Aorta (tissue), 5 donors: Measurements from ENCODE around the gene FTO. TPM values are rescaled to one million over a fixed set of nuclear protein-coding genes. Genes with fewer than 3 reads are reported as not detected.

ENCODE experiments used
- ATAC-seq: fragments of 200-7000 bp; cut with Tn5 transposase; one replicate; pipeline ENCODE4 v1.9.1; 2022; ENCODE audit warnings: moderate library complexity; ENCODE audit not compliant: low FRiP score
- DNase-seq, 2 donors: peaks; one replicate each; pipeline ENCODE4 v3.0.0-alpha.2; 2020
- H3K27ac ChIP-seq, 2 donors: one replicate each; pipeline ENCODE4 v1.5.1; 2013; ENCODE audit warnings: low read length in 2 of 2, mild to moderate bottlenecking in 2 of 2, moderate library complexity in 2 of 2, control low read depth in 1 of 2, inconsistent platforms in 1 of 2, low read depth in 1 of 2
- H3K27me3 ChIP-seq, 2 donors: one replicate each; pipeline ENCODE4 v1.6.1; 2013; ENCODE audit warnings: control low read depth in 1 of 2, low read length in 1 of 2, mild to moderate bottlenecking in 1 of 2, moderate library complexity in 1 of 2; ENCODE audit not compliant: insufficient read depth in 2 of 2, control insufficient read depth in 1 of 2
- H3K36me3 ChIP-seq, 2 donors: one replicate each; pipeline ENCODE4 v1.6.1; 2013; ENCODE audit warnings: control low read depth in 1 of 2, low read length in 1 of 2, mild to moderate bottlenecking in 1 of 2; ENCODE audit not compliant: insufficient read depth in 2 of 2, control insufficient read depth in 1 of 2
- H3K4me1 ChIP-seq, 2 donors: one replicate each; pipeline ENCODE4 v1.6.1; 2013; ENCODE audit warnings: low read length in 2 of 2, control low read depth in 1 of 2, mild to moderate bottlenecking in 1 of 2, moderate library complexity in 1 of 2; ENCODE audit not compliant: insufficient read depth in 2 of 2, control insufficient read depth in 1 of 2
- H3K4me3 ChIP-seq, 2 donors: one replicate each; pipeline ENCODE4 v1.5.1; 2013; ENCODE audit warnings: low read length in 2 of 2, control low read depth in 1 of 2, mild to moderate bottlenecking in 1 of 2
- H3K9me3 ChIP-seq: one replicate; pipeline ENCODE4 v1.6.1; 2013; ENCODE audit warnings: mild to moderate bottlenecking, low read length; ENCODE audit not compliant: control insufficient read depth
- WGBS, 2 donors: extraction: QIAGEN DNeasy Blood & Tissue Kit; methylation state at CpG; one replicate each; pipeline ENCODE4 v1.1.7; 2013; 5-methylcytosine and 5-hydroxymethylcytosine counted together
- intact Hi-C, 2 donors: fragments of 100-400 bp; cut with DNase I; formaldehyde crosslinking; loops; one replicate each; pipeline versions ENCODE4 v1.14.2 to v1.15.0; 2022
- polyA plus RNA-seq, 2 donors: library from polyadenylated mRNA; stranded (reverse); fragments of 200-250 nt; gene quantifications; one replicate each; pipeline ENCODE4 v1.2.3, GENCODE V29; 2013
- total RNA-seq, 2 donors: library from RNA; stranded (reverse); fragmentation: NEBNext Ultra II Directional; extraction: Animal tissue kit (Norgen Biotek cat#: 25700); gene quantifications; one replicate each; pipeline ENCODE4 v1.2.1, GENCODE V29; 2021
- donor health status: healthy with polysubstance abuse.
- donor health status: Bipolar disorder and iron deficiency.
- donor health status: DM: no; HTN: no; CAD: no.
- donor health status: DM: no; HTN: no; CAD: no.
- donor health status: DM: yes; HTN: yes; CAD: no.

The FTO gene
- total and polyA plus RNA-seq, 4 donors = 17.9 to 97.7 (median 55.6) TPM

DNA sequence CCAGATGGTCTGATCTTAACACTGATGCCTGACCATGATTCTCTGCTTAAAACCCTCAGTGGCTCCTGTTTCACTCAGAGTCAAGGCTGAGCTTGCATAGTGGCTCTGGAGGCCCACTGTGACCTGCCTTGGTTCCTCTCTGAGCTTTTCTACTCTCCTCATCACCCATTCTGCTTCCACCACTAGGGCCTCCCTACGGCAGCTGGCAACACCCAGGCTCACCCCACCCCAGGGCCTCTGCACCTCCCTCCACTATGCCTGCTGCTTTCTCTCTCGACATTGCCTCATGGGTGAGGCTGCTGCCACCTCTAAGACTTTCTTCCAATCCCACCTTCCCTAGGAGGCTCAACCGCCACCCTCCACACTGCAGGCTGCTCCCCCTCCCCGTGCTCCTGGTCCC, 455.0 kb downstream of the FTO start:
- whole genome bisulfite sequencing, 2 donors = 87 to 90% methylated on average over 4 of the region's 4 CpGs
- Histone ChIP-seq H3K27me3 (no peaks in the 10 kb centered on the region), H3K4me3 (no peak overlapping the region), H3K27ac (no peak overlapping the region), H3K4me1 (no peaks in the 10 kb centered on the region), H3K9me3 (peaks cover 1% of the 10 kb centered on the region), H3K36me3 (no peaks in the 10 kb centered on the region)
- DNase-seq = no peak
- intact Hi-C loops = no loop called here
- ATAC-seq = no peak

DNA sequence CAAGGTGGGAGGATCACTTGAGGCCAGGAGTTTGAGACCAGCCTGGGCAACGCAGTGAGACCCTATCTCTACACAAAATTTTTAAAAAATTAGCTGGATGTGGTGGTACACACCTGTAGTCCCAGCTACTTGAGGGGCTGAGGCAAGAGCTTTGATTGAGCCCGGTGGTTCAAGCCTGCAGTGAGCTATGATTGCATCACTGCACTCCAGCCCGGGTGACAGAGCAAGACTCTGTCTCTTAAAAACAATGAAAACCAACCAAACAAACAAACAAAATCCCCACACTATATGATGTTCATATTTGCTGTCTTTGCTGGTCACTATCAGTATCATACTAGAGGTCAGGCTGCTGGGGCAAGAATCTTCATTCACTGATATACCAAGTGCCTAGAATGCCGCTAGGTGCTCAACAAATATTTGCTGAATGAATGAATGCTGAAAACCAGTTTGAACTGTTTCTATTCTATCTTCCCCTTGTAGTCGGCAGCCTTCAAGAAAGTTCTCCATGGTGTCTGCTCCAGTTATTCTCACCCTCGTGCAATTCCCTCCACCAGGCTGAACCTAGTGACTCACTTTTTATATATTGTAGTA, 455.6 kb downstream of the FTO start:
- ATAC-seq = no peak
- WGBS, 2 donors = 72 to 79% methylated on average over 6 of the region's 6 CpGs
- intact Hi-C loops = no loop called here

DNA sequence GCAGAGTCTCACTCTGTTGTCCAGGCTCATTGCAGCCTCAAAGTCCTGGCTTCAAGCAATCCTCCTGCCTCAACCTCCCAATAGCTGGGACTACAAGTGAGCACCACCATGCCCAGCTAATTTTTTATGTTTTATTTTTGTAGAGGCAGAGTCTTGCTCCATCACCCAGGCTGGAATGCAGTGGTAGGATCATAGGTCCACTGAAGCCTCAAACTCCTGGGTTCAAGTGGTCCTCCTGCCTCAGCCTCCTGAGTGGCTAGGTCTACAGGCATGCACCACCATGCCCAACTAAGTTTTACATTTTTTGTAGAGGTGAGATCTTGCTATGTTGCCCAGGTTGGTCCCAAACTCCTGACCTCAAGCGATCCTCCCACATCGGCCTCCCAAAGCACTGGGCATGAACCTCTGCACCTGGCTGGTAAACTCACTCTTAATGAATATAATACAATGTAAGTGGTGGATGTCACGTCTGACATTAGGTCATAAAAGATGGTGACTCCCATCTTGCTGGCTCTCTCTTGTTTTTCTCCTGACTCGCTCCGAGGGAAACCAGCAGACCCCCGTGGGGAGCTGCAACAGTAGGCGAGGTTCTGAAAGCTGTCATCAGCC, 456.4 kb downstream of the FTO start:
- intact Hi-C loops = no loop called here
- WGBS, 2 donors = 85 to 87% methylated on average over 7 of the region's 7 CpGs
- Histone ChIP-seq H3K4me3 (no peak overlapping the region), H3K9me3 (peaks cover 1% of the 10 kb centered on the region), H3K27ac (no peak overlapping the region), H3K27me3 (no peaks in the 10 kb centered on the region), H3K36me3 (no peaks in the 10 kb centered on the region), H3K4me1 (no peaks in the 10 kb centered on the region)
- ATAC-seq = no peak
- no peak for DNase-seq

More for the DNA sequence above, 455.6 kb downstream of the FTO start:
- Histone ChIP-seq H3K27me3 (no peaks in the 10 kb centered on the region), H3K4me1 (no peaks in the 10 kb centered on the region), H3K9me3 (peaks cover 1% of the 10 kb centered on the region), H3K4me3 (no peak overlapping the region), H3K36me3 (no peaks in the 10 kb centered on the region), H3K27ac (no peak overlapping the region)
- DNase-seq = no peak

DNA sequence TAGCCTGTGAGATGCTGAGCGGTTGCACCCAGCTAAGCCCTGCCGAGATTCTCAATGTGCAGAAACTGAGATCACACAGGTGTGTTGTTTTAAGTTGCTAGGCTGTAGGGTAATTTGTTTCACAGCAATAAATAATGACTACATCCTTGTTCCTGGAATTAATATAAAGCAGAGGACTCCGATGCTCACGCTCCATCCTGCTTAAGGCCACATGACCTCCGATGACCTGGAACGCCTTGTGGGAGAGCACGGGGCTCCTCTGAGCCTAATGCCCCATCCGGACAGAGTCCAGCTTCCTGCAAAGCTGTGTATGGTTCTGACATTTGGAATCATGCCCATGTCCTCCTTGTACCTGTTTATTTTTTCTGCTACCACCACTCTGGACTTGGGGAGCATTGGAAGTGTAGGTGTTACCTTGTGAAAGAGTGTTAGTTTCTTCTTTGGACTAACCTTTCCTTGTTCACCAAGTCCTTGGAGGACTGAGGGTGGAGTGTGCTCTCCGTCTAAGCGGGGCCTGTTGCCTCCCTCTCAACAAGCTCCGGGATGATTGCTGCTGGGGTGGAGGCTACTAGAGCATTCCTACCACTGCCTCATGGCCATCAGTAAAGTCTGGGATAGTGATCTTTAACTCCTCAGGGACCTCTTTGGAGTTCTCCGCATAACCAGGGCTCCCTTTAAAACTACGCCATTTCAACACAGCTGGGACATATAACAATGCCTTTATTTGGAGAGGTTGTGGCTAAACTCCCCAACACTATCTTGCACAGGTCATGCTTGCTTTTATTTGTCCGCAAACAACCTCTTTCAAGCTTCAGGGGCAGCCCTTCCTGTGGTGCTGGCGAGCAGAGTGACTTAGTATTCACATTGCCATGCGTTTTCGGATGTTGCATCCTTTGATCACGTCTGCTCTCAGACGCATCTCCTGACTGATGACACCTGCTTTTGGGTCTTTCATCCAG, 457.3 kb downstream of the FTO start:
- peaks cover 1% of the 10 kb centered on the region for H3K9me3 ChIP-seq
- 58 to 69% methylated on average over 19 of the region's 19 CpGs for WGBS, 2 donors
- H3K36me3 ChIP-seq = no peaks in the 10 kb centered on the region
- no peaks in the 10 kb centered on the region for H3K27me3 ChIP-seq
- no peak overlapping the region for H3K4me3 ChIP-seq
- no peak overlapping the region for H3K27ac ChIP-seq
- DNase-seq (no peak), ATAC-seq (no peak)
- intact Hi-C loops = no loop called here
- no peaks in the 10 kb centered on the region for H3K4me1 ChIP-seq

DNA sequence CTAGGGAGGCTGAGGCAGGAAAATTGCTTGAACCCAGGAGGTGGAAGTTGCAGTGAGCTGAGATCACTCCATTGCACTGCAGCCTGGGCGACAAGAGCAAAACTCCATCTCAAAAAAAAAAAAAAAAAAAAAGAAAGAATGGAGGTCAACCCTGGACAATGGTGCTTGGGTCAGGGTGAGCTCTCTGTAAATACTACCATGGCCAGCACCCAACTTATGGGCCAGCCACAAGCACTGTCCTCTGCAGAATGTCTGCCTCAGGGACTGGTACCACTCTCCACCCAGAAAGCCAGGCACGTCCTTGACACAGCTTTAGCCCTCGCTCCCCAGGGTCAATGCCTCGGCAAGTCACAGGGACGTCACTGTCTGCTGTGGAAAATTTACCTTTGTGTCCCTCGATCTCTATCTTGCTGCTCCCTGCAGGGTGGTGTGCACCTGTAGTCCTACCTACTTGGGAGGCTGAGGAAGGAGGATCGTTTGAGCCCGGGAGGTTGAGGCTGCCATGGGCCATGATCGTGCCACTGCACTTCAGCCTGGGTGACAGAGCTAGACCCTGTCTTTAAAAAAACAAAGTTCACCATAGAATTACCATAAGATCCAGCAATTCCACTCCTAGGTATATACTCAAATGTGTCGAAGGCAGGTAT, 459.4 kb downstream of the FTO start:
- intact Hi-C loops = no loop called here
- no peak for ATAC-seq
- 88 to 89% methylated on average over 9 to 10 of the region's 10 CpGs for WGBS, 2 donors
- no peak for DNase-seq
- H3K4me3 ChIP-seq = no peak overlapping the region
- no peaks in the 10 kb centered on the region for H3K36me3 ChIP-seq
- no peak overlapping the region for H3K27ac ChIP-seq
- no peaks in the 10 kb centered on the region for H3K27me3 ChIP-seq
- no peaks in the 10 kb centered on the region for H3K4me1 ChIP-seq
- no peaks in the 10 kb centered on the region for H3K9me3 ChIP-seq

DNA sequence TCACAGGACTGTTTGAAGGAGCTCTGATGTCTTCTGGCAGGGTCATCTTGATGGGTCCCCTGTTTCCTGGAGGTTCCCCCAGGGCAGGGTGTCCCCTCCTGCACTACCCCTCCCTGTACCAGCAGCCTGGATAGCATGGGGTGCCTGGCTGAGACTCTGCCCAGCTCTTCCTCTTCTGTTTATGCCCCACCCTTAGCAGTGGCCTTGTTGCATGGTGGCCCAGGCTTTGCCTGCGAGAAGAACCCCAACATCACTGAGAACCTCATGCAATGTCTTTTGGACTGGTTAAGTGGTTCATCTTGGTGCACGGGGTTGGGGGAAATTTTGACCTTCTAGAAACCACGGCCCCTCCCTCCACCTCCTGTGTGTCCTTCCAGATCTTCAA, 460.8 kb downstream of the FTO start:
- DNase-seq (no peak), ATAC-seq (no peak)
- H3K9me3 ChIP-seq = no peaks in the 10 kb centered on the region
- H3K27me3 ChIP-seq = no peaks in the 10 kb centered on the region
- no peaks in the 10 kb centered on the region for H3K36me3 ChIP-seq
- 93 to 96% methylated on average over 3 of the region's 3 CpGs for WGBS, 2 donors
- intact Hi-C loops = no loop called here
- no peak overlapping the region for H3K27ac ChIP-seq
- no peaks in the 10 kb centered on the region for H3K4me1 ChIP-seq
- no peak overlapping the region for H3K4me3 ChIP-seq

DNA sequence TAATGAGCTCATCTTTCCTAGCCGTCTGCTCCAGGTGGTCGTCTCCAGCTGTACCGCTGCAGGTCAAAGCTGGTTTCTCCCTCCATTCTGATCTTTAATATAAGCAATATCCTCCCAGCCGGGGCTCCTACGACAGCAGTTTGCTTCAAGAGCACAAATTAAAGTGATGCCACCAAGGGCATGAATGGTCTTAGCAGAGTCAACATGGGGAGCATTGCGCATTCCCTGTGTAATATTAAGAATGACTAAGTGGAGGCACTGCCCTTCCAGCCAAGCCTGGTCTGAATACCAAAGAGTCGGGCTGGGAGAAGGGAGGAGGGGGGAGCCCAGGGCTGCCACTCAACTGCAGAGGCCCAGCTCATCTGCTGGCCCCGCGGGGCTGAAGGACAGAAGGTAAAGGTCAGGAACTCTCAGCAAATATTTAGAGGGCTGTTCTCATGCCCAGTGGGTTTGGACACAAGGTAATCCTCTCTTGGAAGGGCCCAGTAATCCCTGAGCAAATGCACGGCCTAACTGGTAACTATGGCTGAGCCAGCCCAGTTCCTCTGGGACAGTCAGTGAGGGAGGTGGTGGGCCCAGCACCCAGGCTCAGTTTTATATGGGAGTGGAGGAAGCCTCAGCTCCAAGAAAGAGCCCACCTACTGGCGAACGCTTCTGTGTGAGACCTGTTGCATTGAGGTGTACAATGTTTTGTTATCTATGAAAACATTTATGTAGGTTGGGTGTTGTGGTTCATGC, 461.4 kb downstream of the FTO start:
- Histone ChIP-seq H3K4me1 (no peaks in the 10 kb centered on the region), H3K27me3 (no peaks in the 10 kb centered on the region), H3K4me3 (no peak overlapping the region), H3K36me3 (no peaks in the 10 kb centered on the region), H3K27ac (no peak overlapping the region), H3K9me3 (no peaks in the 10 kb centered on the region)
- DNase-seq (no peak), ATAC-seq (no peak)
- intact Hi-C loops = no loop called here
- WGBS, 2 donors = 82 to 85% methylated on average over 12 of the region's 12 CpGs
